HepG2 (cell line): ENCODE results near the gene PTGDS. TPM values are rescaled to one million over a fixed set of nuclear protein-coding genes. Genes with fewer than 3 reads are reported as not detected.
A peak's percentile ranks its signal among the peaks of the same experiment; 100 is the strongest.

Experiments used
- ATAC-seq: fragments of 200-7000 bp; cut with Tn5 transposase; 3 replicates; pipeline ENCODE4 v1.9.1; 2020; ENCODE audit warnings: mild to moderate bottlenecking, moderate library complexity
- BruUV-seq: library from RNA; stranded (reverse); fragments of 400-500 nt; replicated peaks from 2 replicates; lab custom pipeline; 2021; lab: Mats Ljungman, UMichigan
- CTCF ChIA-PET: fragments of 300-600 bp; formaldehyde crosslinking; extraction: SDS; loops from one replicate; lab custom pipeline; 2021; ENCODE audit warnings: low total read pairs, inconsistent platforms, low intra/inter-chr PET ratio; lab: Yijun Ruan, JAX
- POLR2A ChIA-PET: fragments of 350-600 bp; sonication (Branson Sonifier 250); formaldehyde crosslinking; loops from one replicate; lab custom pipeline; 2020; ENCODE audit warnings: antibody characterized with exemption, inconsistent platforms; lab: Yijun Ruan, JAX
- DNase-seq: peaks from one replicate; pipeline ENCODE4 v3.0.0-alpha.2; 2015; ENCODE audit warnings: low spot score
- FAIRE-seq: peaks from 3 replicates; lab custom pipeline; 2011; peaks lifted over from hg19 to GRCh38; lab: Jason Lieb, UNC
- H2AFZ ChIP-seq: one replicate; pipeline ENCODE4 v1.6.1; 2011; ENCODE audit warnings: low read length, inconsistent platforms
- H3K27ac ChIP-seq: fragments of 300-600 bp; 3 replicates; pipeline ENCODE4 v1.8.0; 2011; ENCODE audit warnings: mixed run types, mild to moderate bottlenecking, mixed read lengths, low read length, inconsistent platforms; ENCODE audit not compliant: insufficient read depth; ENCODE audit errors: extremely low read length
- H3K27me3 ChIP-seq, 2 experiments: fragments of 200-600 bp in 1 of 2; 2 replicates in 1 of 2; 3 replicates in 1 of 2; pipeline versions ENCODE4 v1.6.0 to v1.8.0; 2011; ENCODE audit warnings: low read length in 2 of 2, mild to moderate bottlenecking in 2 of 2, moderate library complexity in 2 of 2, inconsistent platforms in 1 of 2; ENCODE audit not compliant: insufficient read depth in 2 of 2, control insufficient read depth in 1 of 2
- H3K36me3 ChIP-seq, 2 experiments: fragments of 200-600 bp in 1 of 2; replicated peaks in 1 of 2; 2 replicates in 1 of 2; 3 replicates in 1 of 2; pipeline versions ENCODE4 v1.5.1 to v1.8.0; 2011; ENCODE audit warnings: low read length in 2 of 2, inconsistent platforms in 1 of 2; ENCODE audit not compliant: insufficient read depth in 2 of 2, control insufficient read depth in 1 of 2
- H3K4me1 ChIP-seq: 2 replicates; pipeline ENCODE4 v1.5.1; 2012; ENCODE audit warnings: low read length, inconsistent platforms; ENCODE audit not compliant: insufficient read depth
- H3K4me2 ChIP-seq: 2 replicates; pipeline ENCODE4 v1.6.0; 2011; ENCODE audit warnings: low read depth, low read length, inconsistent platforms
- H3K4me3 ChIP-seq, 3 experiments: fragments of 200-600 bp in 1 of 3; sonication (generic), shearing (Covaris generic) in 1 of 3; replicated peaks in 1 of 3; 2 replicates each; pipeline ENCODE4 v1.5.1; 2011 to 2016; ENCODE audit warnings: low read length in 3 of 3, inconsistent platforms in 2 of 3, low read depth in 2 of 3, mild to moderate bottlenecking in 2 of 3, control low read depth in 1 of 3, mixed read lengths in 1 of 3; ENCODE audit not compliant: insufficient read depth in 1 of 3
- H3K79me2 ChIP-seq: one replicate; pipeline ENCODE4 v1.6.1; 2011; ENCODE audit warnings: low read length, inconsistent platforms; ENCODE audit not compliant: insufficient read depth
- H3K9ac ChIP-seq: 2 replicates; pipeline ENCODE4 v1.6.0; 2011; ENCODE audit warnings: mild to moderate bottlenecking, low read depth, low read length, inconsistent platforms; ENCODE audit not compliant: insufficient read depth
- H3K9me3 ChIP-seq: 2 replicates; pipeline ENCODE4 v1.5.1; 2012; ENCODE audit warnings: mild to moderate bottlenecking, low read length
- H4K20me1 ChIP-seq: 2 replicates; pipeline ENCODE4 v1.6.0; 2011; ENCODE audit warnings: inconsistent platforms, mild to moderate bottlenecking, low read length, moderate library complexity; ENCODE audit not compliant: insufficient read depth
- AGO2 ChIP-seq: fragments of 200-400 bp; formaldehyde crosslinking; optimal IDR thresholded peaks from 2 replicates; pipeline ENCODE3; 2017; ENCODE audit warnings: mild to moderate bottlenecking, low read depth, low read length, moderate library complexity
- IKZF1 ChIP-seq: fragments of 450-650 bp; IDR thresholded peaks from 2 replicates; pipeline ENCODE4 v1.7.1; 2016
- NFKB2 ChIP-seq: sonication (generic); formaldehyde crosslinking; IDR thresholded peaks from 2 replicates; pipeline ENCODE4 v1.4.0; 2020; ENCODE audit warnings: missing genetic modification reagents, borderline replicate concordance
- PRPF4 ChIP-seq: fragments of 200-400 bp; formaldehyde crosslinking; IDR thresholded peaks from 2 replicates; pipeline ENCODE4 v1.6.1; 2016; ENCODE audit warnings: low read length, low read depth; ENCODE audit not compliant: poor library complexity, severe bottlenecking
- SMYD3 ChIP-seq: sonication (generic); formaldehyde crosslinking; IDR thresholded peaks from 2 replicates; pipeline ENCODE4 v1.8.1; 2023; ENCODE audit warnings: mild to moderate bottlenecking, missing genetic modification reagents
- STAT5B ChIP-seq: sonication (generic); formaldehyde crosslinking; IDR thresholded peaks from 2 replicates; pipeline ENCODE4 v1.4.0; 2020; ENCODE audit warnings: missing genetic modification reagents
- TBP ChIP-seq: sonication (generic); formaldehyde crosslinking; IDR thresholded peaks from 2 replicates; pipeline ENCODE4 v1.5.0; 2020; ENCODE audit warnings: missing genetic modification reagents
- XRCC5 ChIP-seq: fragments of 200-400 bp; formaldehyde crosslinking; optimal IDR thresholded peaks from 2 replicates; pipeline ENCODE3; 2017; ENCODE audit warnings: mild to moderate bottlenecking, low read length
- ZBTB38 ChIP-seq: sonication (generic); formaldehyde crosslinking; IDR thresholded peaks from 2 replicates; pipeline ENCODE4 v1.5.1; 2020; ENCODE audit warnings: mild to moderate bottlenecking, missing genetic modification reagents
- ZFX ChIP-seq: sonication (generic); formaldehyde crosslinking; IDR thresholded peaks from 2 replicates; pipeline ENCODE4 v1.4.0; 2020; ENCODE audit warnings: mild to moderate bottlenecking, low read depth, missing genetic modification reagents, moderate library complexity
- ZNF143 ChIP-seq: sonication (generic); formaldehyde crosslinking; IDR thresholded peaks from 2 replicates; pipeline ENCODE4 v1.4.0; 2020; ENCODE audit warnings: missing genetic modification reagents
- ZNF337 ChIP-seq: sonication (generic); formaldehyde crosslinking; IDR thresholded peaks from 2 replicates; pipeline ENCODE4 v1.5.1; 2020; ENCODE audit warnings: missing genetic modification reagents, low read depth, mild to moderate bottlenecking, borderline replicate concordance
- ZNF569 ChIP-seq: sonication (generic); formaldehyde crosslinking; IDR thresholded peaks from 2 replicates; pipeline ENCODE4 v1.5.0; 2020; ENCODE audit warnings: mild to moderate bottlenecking, missing genetic modification reagents, moderate library complexity, borderline replicate concordance
- WGBS: methylation state at CpG from one replicate; pipeline ENCODE4 v1.1.6; 2017; ENCODE audit warnings: low lambda C conversion rate; 5-methylcytosine and 5-hydroxymethylcytosine counted together
- in situ Hi-C: cut with HindIII; loops from 2 replicates; pipeline ENCODE4 v1.10.0; 2017; ENCODE audit warnings: low pct_unique_long_range_greater_than_20kb; ENCODE audit not compliant: extremely low pct_ligation_motif_present
- intact Hi-C: fragments of 100-400 bp; cut with micrococcal nuclease; formaldehyde crosslinking; loops from one replicate; pipeline ENCODE4 v1.10.0; 2022; ENCODE audit not compliant: unreplicated experiment
- polyA plus RNA-seq, 8 experiments: library from polyadenylated mRNA; depleted of rRNA in 3 of 8; stranded (reverse) in 7 of 8; unstranded in 1 of 8; fragments of >200 nt; fragmentation: Illumina TruSeq in 4 of 8; extraction: Trizol in 4 of 8; gene quantifications; 2 replicates each; pipeline versions ENCODE4 v1.2.1 to v1.2.3, GENCODE V29; 2011 to 2016; ENCODE audit warnings: low read depth in 4 of 8, missing spikeins in 1 of 8, mixed read lengths in 1 of 8; ENCODE audit not compliant: insufficient read depth in 1 of 8
- total RNA-seq, 5 experiments: library from RNA; depleted of rRNA; stranded (reverse); fragments of >200 nt; fragmentation: Illumina TruSeq; extraction: Trizol; gene quantifications; 2 replicates each; pipeline ENCODE4 v1.2.3, GENCODE V29; 2016; ENCODE audit warnings: low read depth in 1 of 5
- TF ChIP-seq, protein P1 (sequence below): IDR thresholded peaks from 2 replicates; pipeline ENCODE4 v1.6.1; 2016; ENCODE audit warnings: missing genetic modification reagents, missing compliant biosample characterization
- TF ChIP-seq, protein P2 (sequence below): sonication (generic); formaldehyde crosslinking; IDR thresholded peaks from 2 replicates; pipeline ENCODE4 v1.8.0; 2023; ENCODE audit warnings: mild to moderate bottlenecking, missing genetic modification reagents
- TF ChIP-seq, protein P3 (sequence below): IDR thresholded peaks from 2 replicates; pipeline ENCODE4 v1.6.1; 2016; ENCODE audit warnings: missing biosample characterization, missing genetic modification reagents, low read depth

Gene PTGDS
- total and polyA plus RNA-seq, 2 of the 13 experiments (the other 11 are each of a cell fraction or from before 2014, with no cell fraction given) = 0.33 to 0.50 TPM

GRCh38 chr9:136995362-136995761, 18.1 kb downstream of the PTGDS start:
- Histone ChIP-seq H3K79me2 (peaks cover 5% of the 10 kb centered on the region), H3K4me1 (peaks cover 67% of the 10 kb centered on the region), H3K4me3 (no peak overlapping the region), H3K9me3 (no peaks in the 10 kb centered on the region), H4K20me1 (no peaks in the 10 kb centered on the region), H3K9ac (no peak overlapping the region), H2AFZ (no peak overlapping the region), H3K27me3 (no peaks in the 10 kb centered on the region)
- CTCF ChIA-PET = no interaction called here
- 87% methylated on average over 19 of the region's 30 CpGs for WGBS
- intact Hi-C loops = no loop called here
- no peak for DNase-seq
- no peak for ATAC-seq
- TF ChIP-seq, protein P1, sequence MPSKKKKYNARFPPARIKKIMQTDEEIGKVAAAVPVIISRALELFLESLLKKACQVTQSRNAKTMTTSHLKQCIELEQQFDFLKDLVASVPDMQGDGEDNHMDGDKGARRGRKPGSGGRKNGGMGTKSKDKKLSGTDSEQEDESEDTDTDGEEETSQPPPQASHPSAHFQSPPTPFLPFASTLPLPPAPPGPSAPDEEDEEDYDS = no peak
- peak; percentile 44 for TF ChIP-seq AGO2
- no peak for TF ChIP-seq ZNF569 (CRISPR knock-in tag)
- peak; percentile 74; the same call in 1 of the 2 replicates for TF ChIP-seq ZBTB38 (CRISPR knock-in tag)
- no peak for TF ChIP-seq ZNF337
- TF ChIP-seq STAT5B (CRISPR knock-in tag) = no peak
- peak; percentile 76 for TF ChIP-seq PRPF4
- TF ChIP-seq, all 625 proteins: peak for 3
- FAIRE-seq = no peak
- H3K4me2 ChIP-seq = no peak overlapping the region
- no peak overlapping the region for H3K27ac ChIP-seq
- POLR2A ChIA-PET = interaction anchor here (1.0 to 1.8 kb wide), 4 partner anchors 27 to 196 kb away, joined by 3 to 8 read pairs (median 4); partner anchors contain the start of genes C8G and FBXW5
- no TSS peak for BruUV-seq
- no peaks in the 10 kb centered on the region for H3K36me3 ChIP-seq
- in situ Hi-C loops = no loop called here

GRCh38 chr9:136995772-136996311, 18.5 kb downstream of the PTGDS start:
- WGBS = 44% methylated on average over 3 of the region's 12 CpGs
- peaks cover 5% of the 10 kb centered on the region for H3K79me2 ChIP-seq
- FAIRE-seq = no peak
- no peaks in the 10 kb centered on the region for H3K36me3 ChIP-seq
- H3K9ac ChIP-seq = peak overlapping the region; percentile 56; the same call in 1 of the 2 replicates
- in situ Hi-C loops = no loop called here
- H3K9me3 ChIP-seq = no peaks in the 10 kb centered on the region
- POLR2A ChIA-PET = interaction anchor here (1.0 to 1.8 kb wide), 6 partner anchors 26 to 197 kb away, joined by 3 to 8 read pairs (median 4); partner anchors contain the start of genes C8G and FBXW5
- H3K4me3 ChIP-seq = peak overlapping the region; percentile 58 to 75 (median 63); a peak in 4 of 6 replicates
- H3K27ac ChIP-seq = no peak overlapping the region
- CTCF ChIA-PET = no interaction called here
- no peak overlapping the region for H2AFZ ChIP-seq
- ATAC-seq = no peak
- no peak for DNase-seq
- no peaks in the 10 kb centered on the region for H3K27me3 ChIP-seq
- intact Hi-C loops = no loop called here
- peaks cover 65% of the 10 kb centered on the region for H3K4me1 ChIP-seq
- BruUV-seq = no TSS peak
- no peaks in the 10 kb centered on the region for H4K20me1 ChIP-seq
- peak overlapping the region; percentile 99 for H3K4me2 ChIP-seq
- no peak for TF ChIP-seq ZNF143
- TF ChIP-seq IKZF1 = no peak
- TF ChIP-seq TBP (CRISPR knock-in tag) = no peak
- TF ChIP-seq NFKB2 (CRISPR knock-in tag) = peak; percentile 7; the same call in 1 of the 2 replicates
- TF ChIP-seq SMYD3 (CRISPR knock-in tag) = no peak
- TF ChIP-seq AGO2 = peak; percentile 1
- TF ChIP-seq, protein P2, sequence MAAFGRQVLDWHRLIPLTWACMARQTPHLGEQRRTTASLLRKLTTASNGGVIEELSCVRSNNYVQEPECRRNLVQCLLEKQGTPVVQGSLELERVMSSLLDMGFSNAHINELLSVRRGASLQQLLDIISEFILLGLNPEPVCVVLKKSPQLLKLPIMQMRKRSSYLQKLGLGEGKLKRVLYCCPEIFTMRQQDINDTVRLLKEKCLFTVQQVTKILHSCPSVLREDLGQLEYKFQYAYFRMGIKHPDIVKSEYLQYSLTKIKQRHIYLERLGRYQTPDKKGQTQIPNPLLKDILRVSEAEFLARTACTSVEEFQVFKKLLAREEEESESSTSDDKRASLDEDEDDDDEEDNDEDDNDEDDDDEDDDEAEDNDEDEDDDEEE (CRISPR knock-in tag) = no peak
- no peak for TF ChIP-seq XRCC5
- TF ChIP-seq, protein P3, sequence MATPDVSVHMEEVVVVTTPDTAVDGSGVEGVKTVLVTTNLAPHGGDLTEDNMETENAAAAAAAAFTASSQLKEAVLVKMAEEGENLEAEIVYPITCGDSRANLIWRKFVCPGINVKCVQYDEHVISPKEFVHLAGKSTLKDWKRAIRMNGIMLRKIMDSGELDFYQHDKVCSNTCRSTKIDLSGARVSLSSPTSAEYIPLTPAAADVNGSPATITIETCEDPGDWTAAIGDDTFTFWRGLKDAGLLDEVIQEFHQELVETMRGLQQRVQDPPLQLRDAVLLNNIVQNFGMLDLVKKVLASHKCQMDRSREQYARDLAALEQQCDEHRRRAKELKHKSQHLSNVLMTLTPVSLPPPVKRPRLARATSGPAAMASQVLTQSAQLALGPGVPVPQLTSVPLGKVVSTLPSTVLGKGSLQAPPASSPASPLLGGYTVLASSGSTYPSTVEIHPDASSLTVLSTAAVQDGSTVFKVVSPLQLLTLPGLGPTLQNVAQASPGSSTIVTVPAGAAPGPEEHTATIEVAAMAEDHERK = no peak
- 0 out of 2 replicates have a peak, but pooled peaks have one; percentile 2 for TF ChIP-seq ZFX (CRISPR knock-in tag)
